Stomach (tissue), 4 donors: ENCODE data around the gene FGF18.

Source experiments
- CTCF ChIP-seq, 7 experiments: fragments of 450-650 bp in 4 of 7; fragments of 200-600 bp in 3 of 7; sonication (generic) in 3 of 7; IDR thresholded peaks; one replicate each; pipeline ENCODE4 v1.5.1; 2016 to 2019; ENCODE audit warnings: antibody characterized with exemption in 7 of 7, control low read depth in 2 of 7, mild to moderate bottlenecking in 1 of 7
- EP300 ChIP-seq: sonication (generic); formaldehyde crosslinking; IDR thresholded peaks from one replicate; pipeline ENCODE4 v1.6.1; 2017; ENCODE audit warnings: antibody characterized with exemption
- POLR2AphosphoS5 ChIP-seq, 3 donors: sonication (generic); formaldehyde crosslinking; IDR thresholded peaks; one replicate each; pipeline ENCODE4 v1.6.1; 2016; ENCODE audit warnings: antibody characterized with exemption in 3 of 3

- TF ChIP-seq CTCF (IDR thresholded peaks at IDR 0.05) (no peak), EP300 (no peak), POLR2AphosphoS5 (IDR thresholded peaks at IDR 0.05) (no peak)
Observed at GRCh38 chr5:171480239-171480638, 60.8 kb downstream of the FGF18 start.
